COLO668 (cell line): ENCODE results near the gene PRKCZ.
A peak's percentile ranks its signal among the peaks of the same experiment; 100 is the strongest.
"Not testable (repeated sequence)": the region's sequence is repeated elsewhere in the genome, so short reads cannot be mapped to it uniquely, and the experiment has no call there.

Experiments used
- DNase-seq: peaks from one replicate; lab custom pipeline; 2025; ENCODE audit not compliant: unreplicated experiment; lab: John Stamatoyannopoulos, UW

Gene PRKCZ

GRCh38 chr1:2133879-2134215, 83.6 kb downstream of the PRKCZ start:
- DNase-seq: no peak

- no peak for DNase-seq
Observed at GRCh38 chr1:2134266-2134620, 84.0 kb downstream of the PRKCZ start.

DNA sequence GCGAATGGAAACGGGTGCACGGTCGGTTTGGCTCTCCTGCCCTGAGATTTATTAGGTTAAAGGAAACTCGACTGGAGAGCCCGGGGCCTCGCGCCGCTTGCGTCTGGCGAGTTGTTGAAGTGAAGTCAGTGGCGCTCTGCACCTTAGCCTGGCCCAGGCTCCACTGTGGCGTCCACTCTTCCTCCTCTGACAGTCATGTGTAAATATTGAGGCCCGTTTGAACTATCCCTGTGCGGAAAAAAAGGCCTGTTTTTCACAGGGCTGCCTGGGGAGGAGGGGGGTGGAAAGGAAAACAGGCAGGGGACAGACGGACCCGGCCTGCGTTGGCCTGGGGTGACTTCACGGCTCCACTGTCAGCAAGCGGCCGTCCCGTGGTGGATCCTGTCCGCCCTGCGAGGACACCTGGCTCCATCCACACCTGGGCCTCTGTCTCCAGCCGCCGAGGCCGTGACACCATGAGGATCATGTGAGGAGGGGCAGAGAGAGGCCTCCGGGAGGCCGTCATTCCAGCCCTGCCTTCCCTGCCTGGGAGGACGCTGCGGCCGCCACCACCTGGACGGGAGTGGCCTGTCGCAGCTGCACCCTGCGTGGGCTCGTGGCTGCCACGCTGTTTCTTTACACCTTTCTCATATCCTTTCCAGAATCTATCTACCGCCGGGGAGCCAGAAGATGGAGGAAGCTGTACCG, 84.6 kb downstream of the PRKCZ start:
- no peak for DNase-seq

DNA sequence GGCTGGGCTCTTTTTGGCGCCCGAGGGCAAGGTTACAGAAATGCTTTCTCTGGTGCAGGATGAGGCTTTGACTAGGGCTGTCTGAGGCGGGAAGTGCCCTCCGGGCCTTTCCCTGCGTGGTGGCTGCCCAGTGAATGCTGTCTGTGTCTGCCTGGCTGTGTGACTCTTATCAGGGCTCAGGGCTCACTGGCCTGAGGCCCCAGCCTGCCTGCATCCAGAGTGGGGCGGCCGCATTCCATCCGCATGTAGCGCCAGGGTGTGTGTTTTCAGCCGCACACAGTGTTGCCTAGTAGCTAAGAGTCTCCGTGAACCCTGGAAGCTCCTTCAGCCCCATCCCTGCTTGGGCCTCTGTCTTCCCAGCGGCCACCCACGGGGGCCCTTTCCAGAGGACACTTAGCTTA, 85.2 kb downstream of the PRKCZ start:
- no peak for DNase-seq

DNA sequence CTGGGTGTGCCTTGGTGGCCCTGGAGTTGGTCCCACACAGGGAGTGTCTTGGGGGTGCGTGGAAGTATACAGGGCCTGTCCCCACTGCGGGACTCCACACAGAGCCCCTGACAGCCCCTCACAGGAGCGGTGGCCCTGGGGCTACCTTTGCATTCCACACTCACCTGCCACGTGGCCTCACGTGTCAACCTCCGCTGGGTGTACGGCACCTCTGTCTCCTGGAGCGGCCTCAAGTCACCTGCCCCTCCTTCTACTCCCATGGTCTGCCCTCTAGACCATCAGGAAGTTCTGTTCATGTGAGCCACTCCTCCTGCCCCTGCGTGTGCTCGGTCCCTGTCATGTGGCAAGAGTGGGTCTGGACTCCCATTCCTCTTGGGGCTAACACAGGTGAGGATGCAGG, 85.7 kb downstream of the PRKCZ start:
- no peak for DNase-seq

GRCh38 chr1:2136386-2137235, 86.4 kb downstream of the PRKCZ start:
- DNase-seq: no peak

DNA sequence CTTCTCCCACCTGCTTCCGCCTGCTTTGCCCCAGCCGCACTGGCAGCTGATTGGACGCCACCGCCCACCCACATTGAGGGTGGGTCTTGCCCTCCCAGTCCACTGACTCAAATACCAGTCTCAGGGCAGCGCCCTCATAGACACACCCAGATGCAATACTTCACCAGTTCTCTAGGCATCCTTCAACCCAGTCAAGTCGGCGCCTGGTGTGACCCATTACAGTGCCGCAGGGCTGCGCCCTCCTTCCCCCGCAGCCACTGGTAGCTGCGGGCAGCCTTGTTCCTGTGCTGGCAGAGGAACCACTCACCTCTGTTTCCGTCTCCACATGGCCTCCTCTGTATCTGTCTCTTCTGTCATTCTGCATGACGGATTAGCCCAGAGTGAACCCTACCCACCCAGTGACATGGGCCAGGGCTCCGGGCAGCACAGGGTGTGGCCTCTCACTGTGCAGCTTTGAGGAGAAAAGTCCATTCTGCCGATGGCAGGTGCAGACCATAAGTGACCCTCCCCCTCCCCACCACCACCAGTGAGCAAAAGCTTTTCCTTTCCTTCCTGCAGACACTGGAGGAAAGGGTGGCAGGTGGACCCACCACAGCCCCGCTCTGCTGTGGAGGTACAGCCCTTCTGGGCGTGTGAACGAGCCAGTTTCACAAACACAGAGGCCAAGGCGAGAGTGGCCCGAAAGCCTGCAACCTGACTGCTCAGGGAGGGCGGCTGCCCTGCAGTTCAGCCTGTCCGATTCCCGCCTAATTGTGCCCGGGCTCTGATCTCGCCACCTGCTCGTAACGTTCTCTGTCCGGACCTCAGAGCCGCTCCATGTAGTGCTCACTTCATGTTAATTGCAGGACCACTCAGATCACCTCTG, 87.3 kb downstream of the PRKCZ start:
- DNase-seq: peak; percentile 64

DNA sequence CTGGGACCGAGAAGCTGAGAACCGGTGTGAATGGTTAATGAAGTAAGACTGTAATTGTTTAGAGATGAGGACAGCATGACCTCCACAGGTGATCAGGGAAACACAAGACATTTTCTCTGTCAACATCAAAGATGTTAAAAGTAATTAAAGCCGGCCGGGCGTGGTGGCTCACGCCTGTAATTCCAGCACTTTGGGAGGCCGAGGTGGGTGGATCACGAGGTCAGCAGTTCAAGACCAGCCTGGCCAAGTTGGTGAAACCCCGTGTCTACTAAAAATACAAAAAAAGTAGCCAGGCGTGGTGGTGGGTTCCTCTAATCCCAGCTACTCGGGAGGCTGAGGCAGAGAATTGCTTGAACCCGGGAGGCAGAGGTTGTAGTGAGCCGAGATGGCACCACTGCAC, 88.9 kb downstream of the PRKCZ start:
- not testable (repeated sequence) for DNase-seq

DNA sequence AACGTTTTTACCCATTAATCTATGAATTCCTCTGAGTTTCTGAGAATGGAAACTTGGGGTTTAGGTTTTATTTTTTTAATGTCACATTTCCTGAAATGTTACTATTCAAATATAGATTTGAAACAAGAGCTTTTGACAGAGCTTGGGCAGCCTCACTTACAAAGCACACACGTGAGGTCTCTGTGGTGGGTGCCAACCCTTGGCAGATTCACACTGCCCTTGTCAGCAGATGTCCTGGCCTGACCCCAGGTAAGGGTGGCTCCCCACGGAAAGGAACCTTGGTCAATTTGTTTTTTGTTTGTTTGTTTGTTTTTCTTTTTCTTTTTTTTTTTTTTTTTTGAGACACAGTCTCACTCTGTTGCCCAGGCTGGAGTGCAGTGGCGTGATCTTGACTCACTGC, 90.8 kb downstream of the PRKCZ start:
- DNase-seq: no peak

GRCh38 chr1:2143814-2144500, 93.7 kb downstream of the PRKCZ start:
- no peak for DNase-seq

GRCh38 chr1:2144501-2145090, 94.4 kb downstream of the PRKCZ start:
- no peak for DNase-seq

DNA sequence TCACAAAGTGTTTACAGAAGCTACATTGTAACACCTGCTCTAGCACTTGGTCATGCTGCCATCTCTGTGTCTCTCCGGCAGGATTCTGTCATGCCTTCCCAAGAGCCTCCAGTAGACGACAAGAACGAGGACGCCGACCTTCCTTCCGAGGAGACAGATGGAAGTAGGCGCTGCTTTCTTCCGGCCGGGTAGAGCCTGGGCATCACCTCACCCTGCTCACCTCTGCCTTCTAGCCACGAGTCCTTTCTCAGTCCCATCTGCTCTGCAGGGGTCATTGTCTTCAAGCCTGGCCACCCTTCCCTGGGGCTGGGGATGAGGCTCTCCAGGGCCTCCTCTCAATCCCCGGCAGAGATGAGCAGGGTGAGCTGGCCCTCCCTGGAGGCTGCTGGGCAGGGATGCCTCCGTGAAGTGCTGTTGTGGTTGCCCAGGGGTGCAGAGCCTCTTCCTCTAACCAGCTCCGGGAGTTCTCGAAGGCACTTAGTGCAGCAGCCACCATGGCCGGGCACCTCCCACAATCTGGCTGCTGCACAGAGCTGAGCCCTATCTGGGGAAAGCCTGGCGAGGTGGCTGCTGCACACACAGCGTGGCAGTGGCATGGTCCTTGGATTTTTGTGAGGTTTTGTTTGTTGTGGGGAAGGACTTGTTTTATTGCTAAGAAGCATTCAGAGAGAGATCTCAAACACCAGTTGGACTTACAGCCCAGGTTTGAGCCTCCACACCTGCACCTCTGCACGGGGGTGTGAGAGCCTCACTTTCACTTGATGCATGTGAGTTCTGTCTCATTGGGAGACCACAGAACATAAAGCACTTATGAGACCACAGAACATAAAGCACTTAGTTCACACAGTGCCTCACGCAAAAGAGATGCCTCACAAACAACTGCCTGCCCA, 96.0 kb downstream of the PRKCZ start:
- no peak for DNase-seq

DNA sequence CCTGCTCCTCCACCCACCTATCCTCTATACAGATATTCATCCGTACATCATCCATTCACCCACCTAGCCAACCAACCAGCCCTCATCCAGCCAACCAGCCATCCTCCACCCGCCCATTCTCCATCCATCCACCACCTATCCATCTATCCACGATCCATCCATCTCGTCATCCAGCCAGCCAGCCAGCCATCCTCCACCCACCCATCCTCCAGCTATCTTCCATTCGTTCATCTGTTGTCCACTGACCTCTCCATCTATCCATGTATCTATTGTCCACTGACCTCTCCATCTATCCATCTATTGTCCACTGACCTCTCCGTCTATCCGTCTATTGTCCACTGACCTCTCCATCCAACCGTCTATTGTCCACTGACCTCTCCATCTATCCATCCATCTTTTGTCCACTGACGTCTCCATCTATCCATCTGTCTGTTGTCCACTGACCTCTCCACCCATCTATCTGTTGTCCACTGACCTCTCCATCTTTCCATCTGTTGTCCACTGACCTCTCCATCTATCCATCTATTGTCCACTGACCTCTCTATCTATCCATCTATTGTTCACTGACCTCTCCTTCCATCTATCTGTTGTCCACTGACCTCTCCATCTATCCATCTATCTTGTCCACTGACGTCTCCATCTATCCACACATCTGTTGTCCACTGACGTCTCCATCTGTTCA, 96.8 kb downstream of the PRKCZ start:
- no peak for DNase-seq

- DNase-seq: not testable (repeated sequence)
Observed at GRCh38 chr1:2147869-2148268, 97.7 kb downstream of the PRKCZ start.

DNA sequence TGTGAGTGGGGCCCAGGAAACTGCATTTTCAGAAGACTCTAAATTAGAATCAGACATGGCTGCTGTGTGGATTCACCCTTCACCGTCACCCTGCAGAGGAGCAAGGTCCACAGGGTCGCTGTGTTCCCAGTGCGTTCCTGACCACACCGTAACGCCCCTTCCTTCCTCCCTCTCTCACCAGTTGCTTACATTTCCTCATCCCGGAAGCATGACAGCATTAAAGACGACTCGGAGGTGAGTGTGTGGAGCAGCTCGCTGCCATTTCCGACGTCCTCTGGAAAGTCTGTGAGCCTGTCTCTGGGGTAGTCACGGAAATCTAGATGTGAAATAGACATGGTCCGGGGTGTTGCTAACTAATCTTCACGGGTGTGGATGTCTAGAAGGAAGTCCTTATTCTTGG, 98.5 kb downstream of the PRKCZ start:
- DNase-seq: no peak

DNA sequence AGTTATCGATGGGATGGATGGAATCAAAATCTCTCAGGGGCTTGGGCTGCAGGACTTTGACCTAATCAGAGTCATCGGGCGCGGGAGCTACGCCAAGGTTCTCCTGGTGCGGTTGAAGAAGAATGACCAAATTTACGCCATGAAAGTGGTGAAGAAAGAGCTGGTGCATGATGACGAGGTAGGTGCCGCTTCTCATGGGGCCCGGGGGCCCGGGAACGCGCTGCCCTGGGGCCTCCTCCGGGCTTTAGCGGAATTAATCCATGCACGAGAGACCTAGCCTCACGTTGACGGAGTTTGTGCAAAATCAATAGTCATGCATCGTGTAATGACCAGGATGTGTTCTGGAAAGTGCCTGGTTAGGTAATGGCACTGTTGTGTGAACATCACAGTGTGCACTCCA, 100.6 kb downstream of the PRKCZ start:
- no peak for DNase-seq

- DNase-seq: no peak
Observed at GRCh38 chr1:2151252-2151651, 101.0 kb downstream of the PRKCZ start.

- DNase-seq: no peak
Observed at GRCh38 chr1:2151911-2152310, 101.7 kb downstream of the PRKCZ start.

GRCh38 chr1:2152954-2153353, 102.7 kb downstream of the PRKCZ start:
- DNase-seq: no peak
